HG02759 (cell line): ENCODE measurements around the gene PREP.

Experiments
- ATAC-seq: cut with Tn5 transposase; IDR thresholded peaks from one replicate; pipeline ENCODE4 v1.9.1; 2021; ENCODE audit warnings: mild to moderate bottlenecking, moderate library complexity; ENCODE audit not compliant: unreplicated experiment

Gene PREP

DNA sequence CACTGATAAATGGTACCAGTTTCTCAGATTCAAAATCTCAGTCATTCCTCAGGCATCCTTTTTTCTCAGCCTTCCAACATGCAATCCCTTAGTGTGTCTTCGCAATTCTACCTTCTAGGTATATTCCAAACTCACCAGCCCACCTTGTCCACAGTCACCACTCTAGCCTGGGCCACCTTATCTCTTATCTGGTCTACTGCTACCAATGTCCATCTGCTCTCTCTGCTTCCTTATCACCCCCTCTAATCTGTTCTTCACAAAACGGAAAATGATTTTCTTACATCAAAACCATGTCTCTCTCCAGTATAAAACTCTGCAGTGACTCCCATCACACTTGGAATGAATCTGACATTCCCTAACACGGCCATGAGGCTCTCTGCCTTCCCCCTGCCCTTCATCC, 91.9 kb downstream of the PREP start:
- ATAC-seq = no peak

DNA sequence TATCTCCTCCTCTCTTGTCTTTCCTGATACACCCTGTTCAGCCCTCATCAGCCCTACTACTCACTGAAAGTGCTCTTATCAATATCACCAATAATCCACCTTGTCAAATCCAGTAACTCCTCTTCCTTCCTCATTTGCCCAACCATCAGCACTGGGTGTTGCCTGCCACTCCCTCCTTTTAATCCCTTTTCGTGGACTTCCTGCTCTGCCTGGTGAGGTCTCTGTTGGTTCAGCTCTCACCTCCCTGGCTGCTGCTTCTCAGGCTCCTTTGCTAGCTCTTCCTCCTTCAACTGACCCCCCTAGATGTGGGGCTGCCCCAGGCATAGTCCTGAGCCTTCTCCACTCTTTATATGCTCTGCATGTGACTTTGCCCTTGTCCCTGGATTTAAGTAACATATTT, 92.5 kb downstream of the PREP start:
- ATAC-seq = no peak

DNA sequence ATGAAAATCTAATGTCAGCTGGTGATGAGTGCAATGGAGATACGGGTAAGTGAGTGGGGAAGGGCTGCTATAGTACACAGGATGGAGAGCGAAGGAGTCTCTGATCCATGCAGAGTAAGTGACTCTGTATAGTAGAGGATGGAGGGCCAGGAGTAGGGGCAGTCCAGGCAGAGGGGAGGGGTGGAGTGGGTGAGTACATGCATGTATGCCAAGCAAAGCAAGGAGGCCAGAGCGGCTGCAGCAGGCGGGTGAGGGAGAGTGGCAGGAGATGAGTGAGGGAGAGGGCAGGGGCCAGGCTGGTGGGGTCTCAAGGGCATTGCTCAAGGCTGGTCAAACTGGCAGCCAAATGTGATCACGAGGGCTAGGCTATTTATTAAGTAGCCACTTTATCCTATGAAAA, 94.0 kb downstream of the PREP start:
- no peak for ATAC-seq

DNA sequence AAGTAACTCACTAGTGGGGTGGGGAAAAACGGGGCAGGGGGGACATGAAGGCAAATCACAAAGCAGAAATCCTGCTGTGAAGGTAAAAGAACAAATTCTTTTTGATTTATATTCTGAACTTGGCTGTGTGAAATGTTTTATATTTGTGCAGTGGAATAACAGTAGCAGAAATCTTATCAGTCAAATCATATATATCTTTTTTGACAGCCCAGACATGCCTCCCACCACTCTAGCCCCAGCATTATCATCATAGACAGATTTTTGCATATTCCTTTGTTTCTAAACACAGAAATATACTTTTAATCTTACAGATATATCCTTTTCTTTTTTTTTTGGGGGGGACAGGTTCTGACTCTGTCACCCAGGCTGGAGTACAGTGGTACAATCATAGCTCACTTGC, 97.4 kb downstream of the PREP start:
- ATAC-seq = no peak

DNA sequence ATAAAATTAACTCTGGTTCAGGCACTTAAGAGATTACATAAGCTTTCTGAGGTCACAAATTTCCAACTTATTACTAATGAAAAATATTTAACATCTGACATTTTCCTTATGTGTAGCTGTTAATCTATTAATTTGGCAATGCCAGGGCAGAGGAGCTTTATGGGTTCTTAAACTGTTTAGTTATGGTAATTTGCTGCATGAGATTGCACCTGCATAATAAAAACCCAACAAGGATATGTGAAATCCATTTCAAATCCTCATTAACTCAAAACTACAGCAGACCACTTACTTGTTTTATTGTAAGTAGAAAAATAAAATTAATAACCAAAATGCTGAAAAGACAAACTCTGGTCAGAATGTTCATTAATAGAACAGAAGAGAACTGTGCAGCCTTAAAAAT, 98.1 kb downstream of the PREP start:
- no peak for ATAC-seq

DNA sequence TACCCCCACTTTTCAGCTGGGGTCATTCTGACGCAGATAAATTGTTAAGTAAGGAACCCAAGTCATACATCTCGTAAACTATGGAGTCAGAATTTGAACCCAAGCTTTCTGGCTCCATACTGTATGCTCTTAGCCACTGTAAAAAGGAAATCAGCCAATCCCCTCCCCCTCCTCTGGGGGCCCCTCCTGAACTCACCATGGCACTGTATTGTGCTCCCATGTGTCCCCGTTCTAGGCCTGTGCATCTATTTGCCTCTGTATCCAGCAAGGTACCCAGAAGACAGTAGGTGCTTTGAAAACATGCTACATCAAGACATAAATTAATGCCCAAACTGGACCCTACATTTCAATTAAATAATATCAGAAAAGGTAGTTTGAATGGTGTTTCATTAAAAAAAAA, 98.5 kb downstream of the PREP start:
- no peak for ATAC-seq

DNA sequence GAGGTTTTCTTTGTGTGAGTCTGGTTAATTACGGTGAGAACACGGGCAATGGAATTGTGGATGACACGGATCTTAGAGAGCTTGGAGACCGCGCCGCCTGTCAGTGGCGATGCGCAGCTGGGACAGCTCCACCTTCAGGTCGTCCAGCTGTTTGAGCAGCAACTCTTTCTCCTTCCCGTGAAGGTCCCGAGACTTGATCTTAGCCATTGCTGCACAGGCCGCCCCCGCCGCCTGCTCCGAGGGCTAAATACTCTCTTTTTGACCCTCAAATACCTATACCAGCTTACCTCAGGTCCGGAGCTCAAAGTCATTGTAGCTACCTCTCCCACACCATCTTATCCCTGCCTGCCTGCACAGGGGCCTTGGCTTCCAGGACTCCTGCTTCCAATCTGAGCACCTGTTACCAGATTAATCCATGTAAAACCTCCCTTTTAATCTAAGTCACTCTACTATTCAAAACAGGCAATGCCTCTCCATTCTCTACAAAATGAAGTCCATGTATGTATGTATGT, 100.2 kb downstream of the PREP start:
- ATAC-seq = no peak

DNA sequence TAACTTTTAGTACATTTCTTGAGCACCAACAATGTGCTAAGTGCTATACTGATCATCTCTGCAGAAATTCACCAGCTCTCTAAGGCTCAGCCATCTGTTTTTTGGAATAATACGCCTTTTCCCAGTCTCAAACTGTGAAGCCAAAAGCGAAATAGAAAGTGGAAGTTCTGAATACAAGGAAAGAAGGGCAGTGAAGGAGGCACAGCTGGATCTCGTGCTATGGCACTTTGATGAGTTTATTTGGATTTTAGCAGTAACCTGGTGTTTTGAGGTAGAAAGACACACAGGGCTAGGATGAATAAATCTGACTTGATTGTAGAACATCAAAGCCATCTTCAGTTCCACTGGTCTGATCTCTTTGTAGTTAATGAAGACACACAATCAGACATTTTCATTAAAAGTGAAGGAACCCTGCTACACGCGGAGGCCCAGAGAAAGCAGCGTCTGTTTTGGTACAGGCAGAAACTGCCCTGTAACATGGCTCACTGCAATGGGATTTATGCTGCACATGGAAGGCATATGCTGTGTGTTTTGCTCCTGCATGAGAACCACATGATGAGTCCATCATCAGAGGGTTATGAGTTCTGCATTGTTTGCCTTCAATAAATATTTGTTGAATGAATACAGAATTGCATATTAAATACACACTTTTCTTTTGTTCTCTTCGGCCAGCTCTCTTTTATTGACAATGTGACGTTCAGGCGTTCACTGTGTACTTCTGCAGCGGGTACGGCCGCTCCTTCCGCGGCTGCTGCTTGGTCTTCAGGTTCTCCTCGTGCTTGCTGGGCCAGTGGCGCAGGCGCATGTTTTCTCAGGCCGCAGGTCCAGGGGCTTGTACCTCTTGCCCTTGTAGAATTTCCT, 100.9 kb downstream of the PREP start:
- no peak for ATAC-seq

DNA sequence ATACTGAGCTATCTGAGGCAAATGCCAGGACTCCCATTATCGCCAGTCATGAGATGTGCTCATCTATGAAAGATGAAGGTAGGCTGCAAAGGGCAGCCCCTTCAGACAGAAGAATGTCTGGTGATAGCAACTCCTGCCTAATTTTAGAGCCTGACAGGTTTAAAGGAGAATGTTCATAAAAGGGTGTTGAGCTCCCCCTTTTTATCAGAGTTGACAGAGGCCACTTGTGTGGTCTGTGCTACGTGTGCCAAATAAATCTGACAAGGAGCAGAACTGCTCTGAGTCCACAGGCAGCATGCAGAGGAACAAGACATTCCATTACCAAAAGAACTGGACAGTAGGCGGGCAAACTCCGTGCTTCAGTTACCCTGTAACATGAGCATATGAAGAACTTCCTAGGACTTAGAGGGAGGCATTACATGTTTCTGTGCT, 101.8 kb downstream of the PREP start:
- ATAC-seq = no peak

DNA sequence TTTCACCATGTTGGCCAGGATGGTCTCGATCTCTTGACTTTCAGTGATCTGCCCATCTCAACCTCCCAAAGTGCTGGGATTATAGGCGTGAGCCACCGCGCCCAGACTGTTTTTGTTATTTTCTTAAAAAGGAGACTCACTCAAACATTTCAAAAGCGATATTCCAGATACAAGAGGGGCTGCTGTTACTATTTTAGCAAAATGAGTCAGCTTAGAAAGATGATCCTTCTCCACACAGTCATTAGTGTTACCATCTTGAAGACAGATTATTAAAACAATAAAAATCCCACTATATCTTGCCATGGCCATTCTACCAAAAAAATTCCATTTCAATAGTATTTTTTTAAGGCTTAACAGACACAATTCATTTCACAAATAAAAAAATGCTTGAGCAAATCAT, 102.8 kb downstream of the PREP start:
- ATAC-seq = no peak

DNA sequence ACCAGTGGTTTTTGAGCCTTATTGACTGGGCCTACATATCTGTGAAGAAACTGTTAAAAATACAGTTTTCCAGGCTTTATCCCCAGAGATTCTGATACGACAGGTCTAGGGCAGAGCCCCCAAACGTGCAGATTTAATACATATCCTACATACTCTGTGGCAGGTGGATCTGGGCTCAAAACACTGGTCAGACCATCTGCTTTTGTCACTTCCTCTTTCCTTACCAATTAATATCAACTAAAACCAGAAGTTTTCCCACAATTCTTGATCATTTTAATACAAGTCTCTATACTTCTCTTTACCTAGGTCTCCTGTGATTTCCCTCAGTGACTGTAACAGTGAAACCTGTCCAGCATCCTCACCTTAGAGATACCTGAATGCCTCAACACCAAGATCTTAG, 108.8 kb downstream of the PREP start:
- ATAC-seq = no peak

DNA sequence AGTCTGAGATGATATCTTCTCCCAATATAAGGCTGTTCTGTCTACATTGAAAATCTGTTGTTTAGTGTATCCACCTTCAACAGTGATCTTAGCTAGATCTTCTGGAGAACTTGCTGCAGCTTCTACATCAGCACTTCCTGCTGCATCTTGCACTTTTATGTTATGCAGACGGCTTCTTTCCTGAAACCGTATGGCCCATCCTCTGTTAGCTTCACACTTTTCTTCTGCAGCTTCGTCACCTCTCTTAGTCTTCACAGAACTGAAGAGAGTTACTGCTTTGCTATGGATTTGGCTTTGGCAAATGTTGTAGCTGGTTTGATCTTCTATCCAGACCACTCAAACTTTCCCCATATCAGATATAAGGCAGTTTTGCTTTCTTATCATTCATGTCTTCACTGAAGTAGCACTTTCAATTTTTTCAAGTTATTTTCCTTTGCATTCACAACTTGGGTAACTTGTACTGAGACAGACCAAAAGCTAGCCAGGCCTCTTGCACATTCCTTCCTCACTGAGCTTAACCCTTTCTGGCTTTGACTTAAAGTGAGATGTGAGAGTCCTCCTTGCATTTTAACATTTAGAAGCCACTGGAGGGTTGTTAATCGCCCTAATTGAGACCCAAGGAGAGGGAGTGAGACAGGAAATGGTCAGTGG, 110.1 kb downstream of the PREP start:
- ATAC-seq = no peak

DNA sequence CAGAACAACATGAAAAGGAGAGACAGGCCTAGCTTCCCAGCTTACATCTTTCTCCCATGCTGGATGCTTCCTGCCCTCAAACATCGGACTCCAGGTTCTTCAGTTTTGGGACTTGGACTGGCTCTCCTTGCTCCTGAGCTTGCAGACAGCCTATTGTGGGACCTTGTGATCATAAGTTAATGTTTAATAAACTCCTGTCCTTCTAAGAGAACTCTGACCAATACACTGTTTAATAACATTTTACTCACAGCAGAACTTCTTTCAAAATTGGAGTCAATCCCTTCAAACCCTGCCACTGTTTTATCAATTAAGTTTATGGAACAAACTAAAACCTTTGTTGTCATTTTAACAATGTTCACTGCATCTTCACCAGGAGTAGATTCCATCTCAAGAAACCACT, 111.4 kb downstream of the PREP start:
- ATAC-seq = no peak

DNA sequence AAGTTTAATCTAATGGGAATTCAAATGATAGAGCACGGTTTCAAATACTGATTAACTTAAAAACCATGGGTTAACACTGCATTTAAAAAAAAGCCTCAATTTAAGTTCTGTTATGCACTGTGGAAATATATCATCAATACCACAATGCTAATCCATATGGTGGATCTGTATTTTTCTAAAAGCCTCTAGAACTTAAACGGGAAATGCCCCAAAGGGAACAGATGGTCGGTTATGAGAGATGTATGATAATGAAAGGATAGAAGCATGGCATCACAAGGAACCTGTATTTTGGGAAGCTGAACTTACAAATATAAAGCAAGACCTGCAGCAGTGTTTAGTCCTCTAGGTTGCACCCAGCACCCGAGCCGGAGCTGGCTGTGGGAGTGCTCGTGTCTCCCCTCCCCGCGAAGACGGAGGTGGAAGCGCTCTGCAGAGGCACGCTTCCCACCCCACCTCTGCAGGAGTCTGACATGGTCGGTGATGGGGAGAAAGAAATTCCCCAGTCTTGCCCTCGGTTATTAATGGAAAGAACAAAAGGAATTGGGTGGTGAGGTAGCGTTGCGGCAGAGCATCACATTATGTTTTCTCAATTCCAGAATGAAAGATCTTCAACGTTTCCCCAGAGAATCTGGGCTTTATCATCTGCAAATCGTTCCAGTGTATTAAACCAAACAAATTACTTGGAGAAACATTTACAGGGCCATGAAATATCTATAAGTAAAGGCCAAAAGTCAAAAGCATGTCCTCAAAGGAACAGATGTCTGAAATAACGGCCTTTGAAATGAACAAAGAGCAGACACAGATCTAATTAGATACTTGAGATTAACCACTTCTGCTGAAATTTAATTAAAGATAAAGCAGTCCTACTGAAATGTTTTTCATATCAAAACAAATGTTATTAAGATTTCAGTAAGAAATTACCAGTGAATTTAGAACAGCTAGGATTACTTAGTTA, 120.0 kb downstream of the PREP start:
- no peak for ATAC-seq

DNA sequence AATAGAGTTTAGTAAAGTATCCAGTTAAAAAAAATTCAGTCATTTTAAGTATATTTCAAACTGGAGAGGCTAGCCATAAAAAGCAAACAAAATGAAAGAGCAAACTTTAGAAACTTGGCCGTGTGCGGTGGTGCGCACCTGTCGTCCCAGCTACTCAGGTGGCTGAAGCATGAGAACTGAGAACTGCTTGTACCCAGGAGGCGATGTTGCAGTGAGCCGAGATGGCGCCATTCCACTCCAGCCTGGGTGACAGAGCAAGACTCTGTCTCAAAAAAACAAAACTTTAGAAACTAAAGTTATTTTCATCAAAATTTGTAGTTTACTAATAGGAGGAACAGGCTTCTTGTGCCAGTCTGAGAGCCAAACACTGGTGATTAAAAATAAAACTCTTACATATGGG, 122.8 kb downstream of the PREP start:
- no peak for ATAC-seq

DNA sequence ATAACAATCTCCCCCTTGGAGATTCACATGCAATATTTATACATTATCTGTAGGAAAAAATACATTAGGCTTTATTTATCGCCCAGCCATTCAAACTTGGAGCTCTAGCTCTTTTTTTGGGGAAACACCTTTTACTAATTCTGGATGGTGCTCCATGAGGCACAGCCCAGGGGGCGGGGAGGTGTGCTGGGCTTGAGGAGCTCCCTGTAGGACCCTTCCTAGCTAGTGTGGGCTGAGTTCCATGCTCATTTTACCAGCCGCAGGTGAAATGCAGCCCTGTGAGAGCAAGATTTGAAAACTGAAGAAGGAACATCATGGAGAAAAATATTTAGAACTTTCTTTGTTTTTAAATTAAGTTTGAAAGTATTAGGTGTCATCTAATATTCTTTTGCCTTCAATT, 123.4 kb downstream of the PREP start:
- no peak for ATAC-seq

DNA sequence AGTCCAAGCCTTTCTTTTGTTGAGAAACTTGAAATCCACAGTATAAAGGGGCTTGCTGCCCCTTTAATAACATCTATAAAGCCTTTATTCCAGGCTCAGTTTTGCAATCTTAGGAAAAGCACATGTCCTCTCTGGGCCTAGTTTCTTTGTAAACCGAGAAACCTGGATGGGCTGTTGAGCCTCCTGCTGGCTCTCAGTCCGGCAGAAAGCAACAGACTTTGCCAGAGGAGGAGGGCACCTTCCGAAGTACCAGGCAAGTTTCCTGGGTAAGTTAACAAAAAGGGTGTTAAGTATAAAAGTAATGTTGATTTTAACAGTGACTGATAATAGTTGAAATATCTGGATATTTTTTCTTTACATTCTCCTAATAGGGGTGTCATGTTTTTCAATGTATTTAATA, 124.1 kb downstream of the PREP start:
- ATAC-seq = no peak

DNA sequence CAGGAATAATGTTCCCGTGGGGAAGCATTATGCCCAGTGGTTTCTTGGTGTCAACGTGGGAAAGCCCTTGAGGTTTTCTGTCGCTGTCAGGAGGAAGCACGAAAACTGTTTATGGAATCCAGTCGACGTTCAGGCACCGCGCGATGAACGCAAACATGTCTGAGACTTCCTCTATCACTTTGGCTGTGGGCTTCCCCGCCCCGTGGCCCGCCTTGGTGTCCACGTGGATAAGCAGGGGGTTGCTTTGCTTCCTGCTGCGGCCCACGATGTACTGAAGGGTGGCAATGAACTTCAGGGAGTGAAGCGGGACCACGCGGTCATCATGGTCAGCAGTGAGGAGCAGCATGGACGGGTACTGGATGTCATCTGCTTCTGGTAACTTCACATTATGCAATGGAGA, 124.8 kb downstream of the PREP start:
- no peak for ATAC-seq

DNA sequence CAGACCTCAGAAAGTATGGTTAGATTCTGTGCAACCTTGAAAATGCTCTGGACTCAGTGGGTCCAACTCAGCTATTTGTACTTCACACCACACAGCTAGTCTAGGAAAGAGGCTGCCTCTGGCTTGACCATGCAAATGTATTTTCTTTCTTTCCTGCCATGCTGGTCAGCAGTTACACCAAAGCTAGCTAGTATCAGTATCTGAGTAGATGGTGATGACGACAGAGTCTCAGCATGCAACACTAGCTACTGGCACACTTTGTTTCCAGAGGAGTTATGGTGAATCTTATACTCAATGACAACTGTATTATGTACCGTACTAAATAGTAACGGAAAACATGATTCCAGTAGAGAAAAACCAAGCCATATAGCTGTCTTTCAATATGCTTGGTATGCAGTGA, 126.5 kb downstream of the PREP start:
- no peak for ATAC-seq

DNA sequence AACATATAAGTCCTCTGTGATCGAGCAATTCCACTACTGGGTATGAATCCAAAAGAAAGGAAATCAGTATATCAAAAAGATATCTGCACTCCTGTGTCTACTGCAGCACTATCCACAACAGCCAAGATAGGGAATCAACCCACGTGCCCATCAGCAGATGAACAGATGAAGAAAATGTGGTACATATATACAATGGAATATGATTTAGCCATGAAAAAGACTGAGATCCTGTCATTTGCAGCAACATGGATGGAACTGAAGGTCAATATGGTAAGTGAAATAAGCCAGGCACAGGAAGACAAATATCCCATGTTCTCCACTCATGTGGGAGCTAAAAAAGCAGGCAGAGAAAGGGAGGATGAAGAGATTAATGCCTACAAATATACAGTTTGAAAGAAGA, 127.3 kb downstream of the PREP start:
- no peak for ATAC-seq

DNA sequence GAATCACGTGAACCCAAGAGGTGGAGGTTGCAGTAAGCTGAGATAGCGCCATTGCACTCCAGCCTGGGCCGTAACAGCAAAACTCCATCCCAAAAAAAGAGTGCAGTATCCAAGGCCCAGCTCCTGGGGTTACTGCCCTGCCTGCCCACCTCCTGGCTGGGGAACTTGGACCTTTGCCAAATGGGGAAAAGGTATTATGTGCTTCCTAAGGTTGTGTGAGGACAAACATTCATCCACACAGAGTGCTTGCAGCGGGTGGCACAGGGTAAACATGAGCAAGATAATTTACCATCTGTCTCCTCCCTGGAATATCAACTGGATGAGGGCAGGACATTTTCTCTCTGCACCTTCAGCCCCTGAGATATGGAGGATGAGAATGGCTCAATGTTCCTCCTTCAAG, 128.2 kb downstream of the PREP start:
- ATAC-seq = no peak
